Measurements from ENCODE around the gene TET2.
A peak's percentile ranks its signal among the peaks of the same experiment; 100 is the strongest.

Gene TET2

DNA sequence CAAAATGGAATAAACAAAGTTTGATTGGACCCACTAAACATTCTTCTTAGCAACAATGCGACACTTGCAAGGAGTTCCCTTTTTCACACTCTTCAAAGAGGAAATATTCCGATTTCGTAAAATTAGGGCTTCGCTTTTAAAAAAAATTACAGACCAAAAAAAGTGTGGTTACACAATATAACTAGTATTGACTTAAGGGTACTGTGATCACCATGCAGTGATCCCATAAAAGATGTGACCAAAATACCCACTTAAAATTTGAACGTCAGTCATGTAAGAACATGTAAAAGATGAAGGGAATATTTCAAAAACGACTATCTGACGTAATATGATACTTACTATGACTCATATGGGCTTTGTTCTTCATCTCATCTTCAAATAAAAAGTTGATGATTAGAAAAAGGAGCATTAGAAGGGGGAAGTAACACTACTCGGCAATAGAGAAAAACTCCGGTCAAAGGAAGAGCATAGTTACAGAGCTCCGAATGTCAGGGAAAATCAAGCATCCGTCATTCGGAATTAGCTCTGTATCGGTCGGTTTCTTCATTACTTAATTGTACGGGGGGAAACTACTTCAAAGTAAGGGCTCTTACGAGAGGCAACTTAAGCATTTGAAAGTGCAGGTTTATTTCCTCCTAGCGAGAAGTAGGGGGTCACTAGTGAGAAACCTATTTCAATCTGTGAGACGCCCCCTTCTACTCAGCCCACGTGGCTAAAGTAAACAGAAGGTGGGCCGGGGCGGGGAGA, 1.3 kb upstream of the TET2 start:
- FAIRE-seq: no peak

DNA sequence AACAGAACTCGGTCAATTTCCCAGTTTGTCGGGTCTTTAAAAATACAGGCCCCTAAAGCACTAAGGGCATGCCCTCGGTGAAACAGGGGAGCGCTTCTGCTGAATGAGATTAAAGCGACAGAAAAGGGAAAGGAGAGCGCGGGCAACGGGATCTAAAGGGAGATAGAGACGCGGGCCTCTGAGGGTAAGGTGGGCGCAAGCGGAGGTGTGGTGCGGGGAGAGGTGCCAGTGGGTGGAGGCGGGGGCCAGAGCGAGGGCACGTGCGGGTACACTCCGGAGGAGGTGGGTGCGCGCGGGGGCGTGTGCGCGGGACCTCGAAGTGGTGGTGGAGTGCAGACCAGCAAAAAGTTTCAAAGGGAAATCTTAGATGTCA, 787 bp upstream of the TET2 start:
- no peak for FAIRE-seq

DNA sequence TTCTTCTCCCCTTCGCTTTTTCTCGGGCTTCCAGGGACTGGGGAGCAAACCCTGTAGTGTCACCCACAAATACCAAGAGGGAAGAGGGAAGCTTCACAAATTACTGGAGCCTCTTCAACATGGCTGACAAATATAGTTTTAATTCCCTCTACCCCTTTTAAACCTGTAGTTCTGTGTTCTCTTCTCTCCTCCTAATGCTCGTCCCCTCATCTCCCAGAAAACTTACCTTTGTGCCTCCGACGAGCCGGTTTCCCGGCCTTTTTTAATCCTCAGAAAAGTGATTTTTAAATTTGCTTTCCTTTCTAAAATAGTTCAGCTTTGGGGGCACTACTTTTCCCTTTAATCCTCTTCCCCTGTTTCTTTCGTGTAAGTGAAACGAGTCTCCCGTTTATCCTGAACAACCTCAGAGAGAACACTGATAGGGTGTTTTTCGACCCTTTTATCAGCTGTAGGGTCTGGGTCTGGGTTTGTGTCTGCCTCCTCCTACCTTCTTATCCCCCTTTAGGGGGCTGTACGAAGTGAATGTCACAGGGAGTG, 408 bp downstream of the TET2 start:
- FAIRE-seq: no peak

DNA sequence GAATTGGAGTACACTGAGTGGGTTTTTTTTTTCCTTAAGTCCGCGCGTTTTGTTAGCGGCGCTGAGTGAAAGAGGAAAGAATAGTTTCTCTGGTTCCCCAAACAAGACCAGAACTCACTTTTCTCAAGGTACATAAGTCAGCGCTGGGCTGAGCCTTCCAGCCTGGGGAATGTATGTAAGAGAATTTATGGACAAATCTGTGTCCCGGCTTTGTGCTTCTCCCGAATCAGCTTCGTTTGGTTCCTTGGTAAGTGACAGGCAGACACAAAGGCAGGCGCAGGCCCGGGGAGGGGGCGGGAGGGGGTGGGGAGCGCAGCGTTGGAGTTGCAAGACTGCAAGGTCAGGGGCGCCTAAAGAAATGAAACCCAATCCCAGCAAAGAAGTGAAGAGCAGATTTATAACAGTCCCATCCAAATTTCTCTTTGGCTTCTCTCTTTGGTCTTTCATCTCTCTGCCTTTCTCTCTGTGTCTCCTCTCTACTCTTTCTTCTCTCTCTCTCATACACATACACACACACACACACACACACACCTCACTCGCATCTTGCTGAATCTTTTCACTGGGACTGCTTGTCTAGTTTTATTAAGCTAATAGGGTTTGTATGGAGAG, 981 bp downstream of the TET2 start:
- no peak for FAIRE-seq

GRCh38 chr4:105148356-105148755, 1.7 kb downstream of the TET2 start:
- FAIRE-seq: no peak

GRCh38 chr4:105148776-105149175, 2.1 kb downstream of the TET2 start:
- FAIRE-seq: no peak

DNA sequence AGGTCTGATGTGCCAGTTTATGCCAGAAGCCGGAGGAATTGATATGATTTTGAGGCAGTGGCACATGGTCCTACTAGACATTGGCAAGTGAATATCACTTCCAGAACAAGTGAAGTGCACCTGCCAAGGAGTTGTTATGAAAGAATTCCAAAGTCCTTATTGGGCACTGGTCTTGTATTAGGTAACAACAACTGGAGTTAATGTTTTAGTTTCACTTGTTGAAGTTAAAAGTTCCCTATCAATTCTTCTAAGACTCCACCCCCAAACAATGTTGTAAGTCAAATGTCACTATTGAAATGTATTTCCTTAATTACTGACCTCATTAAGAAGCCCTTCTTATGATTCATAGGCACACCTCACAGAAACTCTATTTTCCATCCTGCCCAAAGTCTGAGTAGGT, 3.1 kb downstream of the TET2 start:
- no peak for FAIRE-seq

DNA sequence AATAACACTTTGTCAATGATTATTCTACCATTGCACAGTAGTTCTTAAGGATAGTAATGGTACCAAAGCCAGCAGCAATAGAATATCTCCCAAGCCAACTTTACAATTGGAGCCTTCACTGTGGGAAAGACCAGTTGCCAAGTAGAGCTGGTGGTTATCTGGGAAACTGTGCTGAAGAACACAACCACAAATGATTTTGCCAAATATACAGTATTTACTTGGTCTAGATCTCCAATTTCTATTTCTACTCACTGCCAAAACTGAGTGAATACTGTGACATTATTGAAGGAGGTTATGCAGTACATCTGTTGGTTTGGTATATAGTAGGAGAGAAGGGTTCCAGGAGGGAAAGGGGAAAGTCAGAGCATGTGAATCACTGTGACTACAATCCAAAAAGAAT, 3.8 kb downstream of the TET2 start:
- no peak for FAIRE-seq

GRCh38 chr4:105153749-105154148, 7.1 kb downstream of the TET2 start:
- no peak for FAIRE-seq

DNA sequence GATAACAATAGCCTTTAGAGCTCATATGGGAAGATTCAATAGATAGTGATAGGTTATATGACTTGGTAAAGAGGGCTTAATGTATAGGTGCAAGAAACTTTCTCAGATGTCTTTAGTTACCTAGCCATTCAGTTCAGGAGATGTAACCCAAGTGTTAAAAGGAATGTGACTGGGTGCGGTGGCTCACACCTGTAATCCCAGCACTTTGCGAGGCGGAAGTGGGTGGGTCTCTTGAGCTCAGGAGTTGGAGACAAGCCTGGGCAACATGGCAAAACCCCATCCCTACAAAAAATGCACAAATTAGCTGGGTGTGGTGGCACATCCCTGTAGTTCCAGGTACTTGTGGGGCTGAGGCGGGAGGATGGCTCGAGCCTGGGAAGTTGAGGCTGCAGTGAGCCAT, 7.9 kb downstream of the TET2 start:
- FAIRE-seq: no peak

DNA sequence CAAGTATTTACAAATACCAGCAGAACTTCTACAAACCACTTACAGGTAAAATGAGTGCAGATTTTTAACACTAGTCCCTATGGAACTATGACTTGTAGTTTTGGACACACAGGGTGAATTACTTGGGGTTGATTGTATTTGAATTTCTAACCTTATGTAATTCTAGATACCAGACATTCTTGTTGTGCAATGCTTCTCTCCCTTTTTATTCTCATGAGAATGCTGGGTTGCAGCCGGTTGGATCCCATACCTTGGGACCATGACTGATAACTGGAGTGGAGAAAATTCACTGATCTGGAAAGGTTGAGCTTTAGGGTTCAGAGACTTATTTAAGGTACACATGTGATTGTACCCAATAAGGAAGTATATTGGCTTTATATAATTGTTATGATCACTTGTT, 8.8 kb downstream of the TET2 start:
- no peak for FAIRE-seq

- no peak for FAIRE-seq
Measured at GRCh38 chr4:105158837-105159236, 12.2 kb downstream of the TET2 start.

DNA sequence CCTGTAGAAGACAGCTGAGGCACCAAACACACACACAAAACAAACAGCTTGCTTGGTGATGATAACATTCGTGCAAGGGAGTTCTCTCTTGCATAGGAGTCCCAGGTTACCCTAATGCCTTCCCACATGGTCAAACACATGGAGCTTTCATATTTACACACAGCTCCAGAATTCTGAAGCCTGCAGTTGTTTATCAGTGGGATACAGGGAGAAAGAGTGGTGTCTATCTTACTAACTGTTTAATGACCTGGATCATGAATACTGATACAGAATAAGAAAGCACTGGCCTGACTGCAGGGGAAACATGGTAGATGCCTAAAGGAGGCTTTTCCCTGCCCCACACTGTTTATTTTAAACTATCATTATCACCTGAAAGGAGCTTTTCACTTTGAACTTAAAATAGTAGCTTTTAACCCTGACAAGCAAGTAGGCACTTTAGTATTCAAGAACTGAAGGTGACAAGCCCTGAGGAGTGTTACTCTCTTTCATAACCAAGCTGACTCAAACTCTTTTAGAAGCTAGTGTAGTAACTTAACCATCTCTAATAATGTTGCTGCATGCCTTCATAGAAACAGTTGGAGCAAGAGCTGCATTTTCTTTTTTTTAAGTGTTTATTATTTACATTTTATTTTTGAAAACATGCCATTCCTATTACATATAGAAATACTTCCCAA, 15.6 kb downstream of the TET2 start:
- no peak for FAIRE-seq

- FAIRE-seq: no peak
Measured at GRCh38 chr4:105164548-105164947, 17.9 kb downstream of the TET2 start.

DNA sequence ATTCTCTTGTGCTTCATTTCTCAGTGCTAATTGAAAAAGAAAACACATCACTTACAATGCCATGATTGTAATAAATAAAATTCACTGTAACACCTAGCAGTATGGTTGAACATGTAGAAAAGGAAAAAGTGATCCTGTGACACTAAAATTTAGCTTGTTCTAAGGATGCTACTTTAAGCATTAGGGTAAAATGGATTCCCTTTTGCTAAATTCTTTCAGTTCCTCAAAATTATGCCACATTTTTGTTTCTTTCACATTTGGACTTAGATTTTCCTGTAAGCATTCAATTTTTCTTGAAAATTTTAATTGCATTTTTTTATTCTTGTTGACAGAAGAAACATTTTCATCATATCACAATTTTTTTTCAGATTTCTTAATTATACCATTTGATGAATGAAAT, 19.4 kb downstream of the TET2 start:
- peak; percentile 26 for FAIRE-seq

GRCh38 chr4:105170711-105171110, 24.0 kb downstream of the TET2 start:
- no peak for FAIRE-seq

DNA sequence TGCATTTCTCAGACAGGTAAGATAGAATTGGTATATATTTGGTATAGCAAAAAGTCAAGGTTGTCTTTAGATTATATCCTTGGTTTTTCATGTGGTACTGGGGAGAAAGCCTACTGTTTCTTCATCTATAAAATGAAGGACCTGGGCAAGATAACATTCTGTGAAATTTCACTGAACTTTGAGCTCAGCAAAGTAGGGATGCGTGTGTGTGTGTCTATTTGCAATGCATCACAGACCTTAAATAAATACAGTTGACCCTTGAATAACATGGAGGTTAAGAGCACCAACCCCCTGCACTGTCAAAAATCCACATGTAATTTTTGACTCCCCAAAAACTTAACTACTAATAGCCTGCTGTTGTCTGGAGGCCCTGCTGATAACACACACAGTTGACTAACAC, 25.2 kb downstream of the TET2 start:
- no peak for FAIRE-seq

DNA sequence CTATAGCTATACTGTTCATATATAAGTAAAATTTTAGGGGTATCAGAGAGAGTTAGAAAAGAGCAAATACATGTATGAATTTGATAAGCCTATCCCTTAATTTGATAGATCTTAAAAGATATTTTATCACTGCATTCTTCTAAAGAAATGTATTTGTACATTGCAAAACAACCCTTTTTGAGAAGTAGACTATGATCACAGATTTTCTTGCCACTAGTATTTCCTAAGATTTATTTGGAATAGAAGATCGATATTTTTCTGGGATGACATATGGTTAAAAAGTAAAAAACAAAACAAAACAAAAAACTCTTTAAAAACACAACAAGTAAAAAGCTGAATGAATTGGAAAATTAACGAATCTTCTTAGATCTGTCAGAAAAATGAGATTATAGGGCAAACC, 27.4 kb downstream of the TET2 start:
- FAIRE-seq: no peak

DNA sequence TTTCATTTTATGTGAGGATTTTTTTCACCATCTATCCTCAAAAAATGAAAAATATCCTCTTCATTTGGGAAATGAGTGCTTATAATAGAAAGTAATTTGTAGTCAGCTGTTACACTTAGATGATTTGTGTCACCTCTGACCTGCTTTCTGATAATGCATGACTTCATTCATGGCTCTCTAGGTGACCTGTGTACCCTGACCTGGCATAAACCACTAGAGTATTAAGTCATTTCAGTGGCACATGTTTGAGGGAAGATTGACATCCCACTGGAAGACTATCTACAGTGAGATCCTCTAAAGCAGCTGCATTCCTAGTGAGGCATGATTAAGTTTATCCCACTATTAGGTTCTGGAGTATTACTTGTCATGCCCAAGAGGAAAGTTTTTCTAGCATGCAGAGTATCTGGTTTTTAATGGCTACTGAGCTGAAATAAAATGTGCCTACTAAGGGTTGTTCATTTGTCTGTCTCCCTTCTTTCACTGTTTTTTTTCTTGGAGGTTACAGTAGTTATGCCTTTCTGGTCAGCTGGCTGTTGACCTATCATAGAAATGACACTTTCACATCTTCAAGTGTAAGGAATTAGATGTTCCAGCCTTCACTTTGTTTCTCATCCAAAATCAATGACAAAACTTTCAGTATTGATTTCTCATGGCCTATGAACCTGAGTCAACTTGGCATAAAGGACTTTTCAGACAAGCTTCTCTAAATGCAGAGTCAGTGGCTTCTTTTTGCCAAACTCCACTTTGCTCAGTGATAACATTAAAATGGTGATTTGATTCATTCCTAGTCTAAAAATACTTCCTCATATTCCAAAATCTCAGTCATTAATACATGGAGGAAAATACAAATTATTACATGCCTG, 33.1 kb downstream of the TET2 start:
- FAIRE-seq: no peak

DNA sequence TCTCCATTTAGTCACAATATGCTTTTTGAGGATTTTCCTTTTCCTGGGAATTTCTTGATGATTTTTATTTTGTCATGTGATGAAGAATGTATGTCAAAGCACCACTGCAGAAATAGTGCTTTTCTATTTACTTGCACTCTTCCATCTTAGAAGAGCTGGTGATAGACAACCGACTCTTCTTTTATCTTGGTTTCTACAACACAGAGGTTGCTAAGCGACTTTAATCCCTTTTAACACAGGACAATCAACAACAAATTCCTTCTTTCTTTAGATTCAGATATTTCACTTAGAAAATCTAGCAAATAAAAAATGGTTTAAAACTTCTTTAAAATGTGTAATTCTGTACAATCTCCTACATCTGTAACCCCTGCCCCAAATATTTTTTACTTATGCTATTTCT, 34.6 kb downstream of the TET2 start:
- FAIRE-seq: no peak

GRCh38 chr4:105182211-105182610, 35.5 kb downstream of the TET2 start:
- no peak for FAIRE-seq

DNA sequence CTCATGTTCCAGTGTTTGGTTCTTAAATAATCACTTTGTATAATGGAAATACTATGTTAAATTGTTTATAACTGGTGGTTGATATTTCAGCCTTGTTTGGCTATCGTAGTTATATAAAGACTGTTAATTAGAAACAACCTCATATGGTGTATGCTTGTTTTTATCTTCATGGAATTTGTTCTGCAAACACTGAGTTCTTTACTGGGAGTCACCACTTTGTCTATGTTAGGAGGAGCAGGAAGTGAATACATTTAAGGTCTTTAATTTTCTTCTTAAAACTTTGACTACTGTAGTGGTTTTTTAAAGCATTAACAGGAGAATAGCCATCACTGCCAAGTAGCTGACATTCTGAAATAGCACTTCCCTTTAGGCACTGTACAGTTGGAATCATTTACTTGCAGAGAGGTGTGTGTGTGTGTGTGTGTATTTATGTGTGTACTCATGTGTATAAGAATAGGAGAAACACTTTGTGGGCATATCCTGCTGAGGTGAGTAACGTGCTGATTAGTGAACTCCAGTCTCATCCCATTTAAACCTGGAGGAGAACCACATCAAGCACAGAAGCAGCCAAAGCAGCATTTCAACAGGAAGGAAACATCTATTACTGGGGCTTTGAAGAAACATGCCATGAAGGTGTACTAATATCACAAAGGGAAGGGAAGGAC, 37.8 kb downstream of the TET2 start:
- peak; percentile 74 for FAIRE-seq

Measured in endometrium (tissue), 2 donors.